ENCODE measurements around the gene ARMH1. TPM values are rescaled to one million over a fixed set of nuclear protein-coding genes. Genes with fewer than 3 reads are reported as not detected.

ARMH1 gene
- total RNA-seq, 1 donor, result 30.0 TPM

Other genes with a start within 250 kb of the ARMH1 start
- gene TMEM53, start 233 bp upstream of the ARMH1 start, total RNA-seq, result 0.52 TPM
- not detected for gene RNU5D-1, start 56.5 kb downstream of the ARMH1 start, total RNA-seq
- 0.21 TPM for gene KIF2C, start 65.1 kb downstream of the ARMH1 start, total RNA-seq
- gene RPS8, start 100.8 kb downstream of the ARMH1 start, total RNA-seq, result 2,122 TPM
- 0.21 TPM for gene BEST4, start 113.5 kb downstream of the ARMH1 start, total RNA-seq
- 224 TPM for gene PLK3, start 125.7 kb downstream of the ARMH1 start, total RNA-seq
- 4.6 TPM for gene DYNLT4, start 132.6 kb downstream of the ARMH1 start, total RNA-seq
- 8.7 TPM for gene BTBD19, start 133.8 kb downstream of the ARMH1 start, total RNA-seq
- gene PTCH2, start 168.5 kb downstream of the ARMH1 start, total RNA-seq, result 0.52 TPM

Measured in mononuclear cell (primary cell).